ENCODE measurements around the gene GABRR3. TPM values are rescaled to one million over a fixed set of nuclear protein-coding genes. Genes with fewer than 3 reads are reported as not detected.

Gene GABRR3
- total RNA-seq, 1 donor from 2014 or later: not detected

DNA sequence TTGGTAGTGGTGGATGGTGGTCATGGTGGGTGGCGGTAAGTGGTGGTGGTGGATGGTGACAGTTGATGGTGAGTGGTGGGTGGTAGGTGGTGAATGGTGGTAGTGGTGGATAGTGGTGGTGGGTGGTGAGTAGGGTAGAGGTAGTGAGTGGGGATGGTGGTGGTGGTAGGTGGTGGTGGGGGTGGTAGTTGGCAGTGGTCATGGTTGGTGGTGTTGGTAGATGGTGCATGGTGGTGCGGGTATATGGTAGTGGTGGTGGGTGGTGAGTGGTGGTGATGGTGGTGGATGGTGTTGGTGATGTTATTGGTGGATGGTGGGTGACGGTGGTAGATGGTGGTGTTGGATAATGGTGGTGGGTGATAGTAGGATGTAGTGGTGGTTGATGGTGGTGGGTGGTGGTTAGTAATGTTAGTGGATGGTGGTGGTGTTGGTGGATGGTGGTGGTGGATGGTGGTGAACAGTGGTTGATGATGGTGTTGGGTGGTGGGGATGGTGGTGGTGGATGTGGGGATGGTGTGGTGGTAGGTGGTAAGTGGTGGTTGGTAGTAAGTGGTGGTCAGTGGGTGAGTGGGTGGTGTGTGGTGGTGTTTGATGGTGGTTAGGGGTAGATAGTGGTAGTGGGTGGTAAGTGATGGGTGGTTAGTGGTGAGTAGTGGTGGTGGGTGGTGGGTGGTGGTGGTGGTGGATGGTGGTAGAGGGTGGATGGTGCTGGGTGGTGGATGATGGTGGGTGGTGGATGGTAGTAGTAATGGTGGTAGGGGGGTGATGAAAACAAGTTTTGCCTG is 46.1 kb downstream of the GABRR3 start:
- Histone ChIP-seq H3K9me3 (no peaks in the 10 kb centered on the region), H3K4me3 (no peak overlapping the region), H3K27ac (no peak overlapping the region), H3K36me3 (no peaks in the 10 kb centered on the region), H3K4me1 (no peaks in the 10 kb centered on the region), H3K27me3 (no peaks in the 10 kb centered on the region)
- no peak for DNase-seq (ENCODE audit: extremely low spot score in 2 of 2)
- TF ChIP-seq POLR2AphosphoS5 (IDR thresholded peaks at IDR 0.05; ENCODE audit: insufficient read depth in 1 of 2, low read depth in 1 of 2) (no peak), POLR2A (IDR thresholded peaks at IDR 0.05) (no peak)
- TF ChIP-seq, protein P1, sequence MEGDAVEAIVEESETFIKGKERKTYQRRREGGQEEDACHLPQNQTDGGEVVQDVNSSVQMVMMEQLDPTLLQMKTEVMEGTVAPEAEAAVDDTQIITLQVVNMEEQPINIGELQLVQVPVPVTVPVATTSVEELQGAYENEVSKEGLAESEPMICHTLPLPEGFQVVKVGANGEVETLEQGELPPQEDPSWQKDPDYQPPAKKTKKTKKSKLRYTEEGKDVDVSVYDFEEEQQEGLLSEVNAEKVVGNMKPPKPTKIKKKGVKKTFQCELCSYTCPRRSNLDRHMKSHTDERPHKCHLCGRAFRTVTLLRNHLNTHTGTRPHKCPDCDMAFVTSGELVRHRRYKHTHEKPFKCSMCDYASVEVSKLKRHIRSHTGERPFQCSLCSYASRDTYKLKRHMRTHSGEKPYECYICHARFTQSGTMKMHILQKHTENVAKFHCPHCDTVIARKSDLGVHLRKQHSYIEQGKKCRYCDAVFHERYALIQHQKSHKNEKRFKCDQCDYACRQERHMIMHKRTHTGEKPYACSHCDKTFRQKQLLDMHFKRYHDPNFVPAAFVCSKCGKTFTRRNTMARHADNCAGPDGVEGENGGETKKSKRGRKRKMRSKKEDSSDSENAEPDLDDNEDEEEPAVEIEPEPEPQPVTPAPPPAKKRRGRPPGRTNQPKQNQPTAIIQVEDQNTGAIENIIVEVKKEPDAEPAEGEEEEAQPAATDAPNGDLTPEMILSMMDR (IDR thresholded peaks at IDR 0.05): no peak
- intact Hi-C loops (cut with DNase I): no loop called here

DNA sequence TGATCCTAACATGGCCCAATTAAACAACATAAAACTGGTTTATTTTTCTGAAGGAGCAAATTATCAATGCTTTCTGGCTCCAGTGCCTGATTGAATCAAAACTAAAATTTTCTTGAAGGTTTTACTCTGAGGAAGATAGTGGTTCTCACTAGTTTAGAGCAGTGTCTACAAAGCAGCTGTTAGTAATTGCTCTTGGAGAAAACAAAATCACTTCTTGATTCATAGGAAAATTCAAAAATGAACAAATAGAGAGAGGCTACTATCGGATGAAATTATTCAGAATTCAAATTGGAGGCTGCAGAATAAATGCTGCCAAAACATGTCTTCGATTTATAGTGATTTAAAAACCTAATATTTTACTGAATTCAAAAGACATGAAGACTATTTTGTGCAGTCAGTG is 47.8 kb downstream of the GABRR3 start:
- Histone ChIP-seq H3K27me3 (no peaks in the 10 kb centered on the region), H3K4me3 (no peak overlapping the region), H3K36me3 (no peaks in the 10 kb centered on the region), H3K4me1 (no peaks in the 10 kb centered on the region), H3K27ac (no peak overlapping the region), H3K9me3 (no peaks in the 10 kb centered on the region)
- TF ChIP-seq, protein P1 (IDR thresholded peaks at IDR 0.05): no peak
- no peak for DNase-seq (ENCODE audit: extremely low spot score in 2 of 2)
- intact Hi-C loops (cut with DNase I): no loop called here

DNA sequence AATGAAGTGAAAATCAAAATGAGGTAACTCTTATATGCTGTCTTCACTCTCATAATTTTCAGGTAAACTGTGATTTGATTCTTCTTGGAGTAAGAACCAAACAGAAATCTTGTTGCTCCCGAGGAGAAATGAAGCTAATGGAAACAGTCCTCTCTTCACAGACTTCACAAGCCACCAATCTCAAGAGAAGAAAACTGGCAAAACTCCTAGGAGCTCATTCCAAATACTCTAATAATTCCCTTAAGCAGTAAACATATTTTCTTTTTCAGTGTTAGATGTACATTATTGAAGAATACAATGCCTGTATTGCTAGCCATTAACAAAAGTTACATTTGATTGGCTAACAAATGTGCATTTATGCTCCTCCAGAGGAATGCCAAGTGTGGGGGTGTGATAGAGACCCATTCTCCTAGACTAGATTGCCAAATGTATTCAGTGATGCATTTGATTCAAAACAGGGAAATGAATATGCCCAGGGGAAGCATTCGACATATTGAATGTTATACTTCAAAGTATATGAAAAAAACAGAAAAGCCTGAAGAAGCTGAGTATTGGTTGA is 51.1 kb downstream of the GABRR3 start:
- H3K4me3 ChIP-seq: no peak overlapping the region
- no peaks in the 10 kb centered on the region for H3K4me1 ChIP-seq
- intact Hi-C loops (cut with DNase I): no loop called here
- TF ChIP-seq POLR2A (IDR thresholded peaks at IDR 0.05): no peak
- TF ChIP-seq, protein P1 (IDR thresholded peaks at IDR 0.05): no peak
- TF ChIP-seq POLR2AphosphoS5 (IDR thresholded peaks at IDR 0.05; ENCODE audit: insufficient read depth in 1 of 2, low read depth in 1 of 2): no peak
- H3K36me3 ChIP-seq: no peaks in the 10 kb centered on the region
- H3K27me3 ChIP-seq: no peaks in the 10 kb centered on the region
- DNase-seq (ENCODE audit: extremely low spot score in 2 of 2): no peak
- no peaks in the 10 kb centered on the region for H3K9me3 ChIP-seq
- H3K27ac ChIP-seq: no peak overlapping the region

DNA sequence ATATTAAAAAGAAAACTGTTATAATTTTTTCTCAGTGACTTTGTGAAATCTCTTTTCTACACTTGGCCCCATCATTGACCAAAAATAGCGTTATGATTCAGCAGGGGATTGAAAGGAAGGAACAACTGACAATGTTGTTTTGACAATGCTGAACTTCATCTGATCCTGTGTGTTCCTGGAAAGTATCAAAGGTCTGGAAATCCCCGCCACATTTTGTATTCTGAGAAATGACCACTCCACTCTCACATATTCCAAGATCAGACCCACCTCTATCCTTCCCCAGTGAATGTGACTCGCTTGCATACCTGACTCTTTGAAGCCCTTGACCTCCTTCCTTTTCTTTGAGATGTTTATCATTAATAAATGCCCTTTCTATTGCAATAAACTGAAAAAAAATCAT is 53.2 kb downstream of the GABRR3 start:
- Histone ChIP-seq H3K27me3 (no peaks in the 10 kb centered on the region), H3K27ac (no peak overlapping the region), H3K4me3 (no peak overlapping the region), H3K4me1 (no peaks in the 10 kb centered on the region), H3K36me3 (no peaks in the 10 kb centered on the region), H3K9me3 (no peaks in the 10 kb centered on the region)
- no peak for DNase-seq (ENCODE audit: extremely low spot score in 2 of 2)
- TF ChIP-seq POLR2AphosphoS5 (IDR thresholded peaks at IDR 0.05; ENCODE audit: insufficient read depth in 1 of 2, low read depth in 1 of 2): no peak
- TF ChIP-seq, protein P1 (IDR thresholded peaks at IDR 0.05): no peak
- intact Hi-C loops (cut with DNase I): no loop called here

DNA sequence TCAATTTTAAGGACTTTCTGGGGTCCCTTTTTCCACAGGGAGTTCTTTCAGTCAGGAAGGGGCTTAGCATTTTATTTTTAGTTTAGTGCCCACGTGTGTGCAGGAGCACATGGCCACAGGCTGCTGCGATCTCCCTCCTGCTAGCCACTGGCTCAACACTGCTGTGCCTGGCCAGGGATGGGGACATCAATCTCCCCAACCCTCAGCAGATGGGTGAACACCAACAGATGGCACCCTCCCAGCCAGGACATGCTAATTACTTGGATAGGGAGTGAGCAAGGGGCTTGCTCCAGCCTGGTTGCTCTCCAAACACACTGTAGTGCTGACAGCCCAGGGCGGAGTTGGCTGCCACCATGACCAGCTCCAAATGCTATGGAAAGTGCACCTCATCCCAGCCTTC is 55.5 kb downstream of the GABRR3 start:
- TF ChIP-seq, protein P1 (IDR thresholded peaks at IDR 0.05): no peak
- no peak for TF ChIP-seq POLR2AphosphoS5 (IDR thresholded peaks at IDR 0.05; ENCODE audit: insufficient read depth in 1 of 2, low read depth in 1 of 2)
- TF ChIP-seq POLR2A (IDR thresholded peaks at IDR 0.05): no peak
- DNase-seq (ENCODE audit: extremely low spot score in 2 of 2): no peak
- Histone ChIP-seq H3K27me3 (no peaks in the 10 kb centered on the region), H3K4me3 (no peak overlapping the region), H3K27ac (no peak overlapping the region), H3K36me3 (no peaks in the 10 kb centered on the region), H3K9me3 (no peaks in the 10 kb centered on the region), H3K4me1 (no peaks in the 10 kb centered on the region)
- intact Hi-C loops (cut with DNase I): no loop called here
